HG03457 (cell line): ENCODE data around the gene SFI1.
"Not testable (repeated sequence)": the region's sequence is repeated elsewhere in the genome, so short reads cannot be mapped to it uniquely, and the experiment has no call there.

Experiments used
- ATAC-seq: cut with Tn5 transposase; IDR thresholded peaks from one replicate; pipeline ENCODE4 v1.9.1; 2021; ENCODE audit warnings: moderate number of reproducible peaks; ENCODE audit not compliant: unreplicated experiment

The SFI1 gene

GRCh38 chr22:31630331-31631329 lies 134.3 kb downstream of the SFI1 start:
- ATAC-seq: peak; percentile 33

GRCh38 chr22:31631436-31631835 lies 135.1 kb downstream of the SFI1 start:
- ATAC-seq: no peak

- ATAC-seq: no peak
Measured at GRCh38 chr22:31635638-31636306, 139.4 kb downstream of the SFI1 start.

- peak; percentile 38 for ATAC-seq
Measured at GRCh38 chr22:31637447-31637890, 141.1 kb downstream of the SFI1 start.

- ATAC-seq: no peak
Measured at GRCh38 chr22:31637891-31638618, 141.7 kb downstream of the SFI1 start.

GRCh38 chr22:31639436-31640039 lies 143.2 kb downstream of the SFI1 start:
- no peak for ATAC-seq

- peak; percentile 41 for ATAC-seq
Measured at GRCh38 chr22:31646186-31647019, 150.1 kb downstream of the SFI1 start.

- no peak for ATAC-seq
Measured at GRCh38 chr22:31647066-31647465, 150.7 kb downstream of the SFI1 start.

- no peak for ATAC-seq
Measured at GRCh38 chr22:31647523-31648320, 151.4 kb downstream of the SFI1 start.

- ATAC-seq: no peak
Measured at GRCh38 chr22:31650391-31650790, 154.1 kb downstream of the SFI1 start.

GRCh38 chr22:31651664-31652063 lies 155.3 kb downstream of the SFI1 start:
- ATAC-seq: no peak

GRCh38 chr22:31652088-31652487 lies 155.8 kb downstream of the SFI1 start:
- no peak for ATAC-seq

GRCh38 chr22:31652911-31653684 lies 156.8 kb downstream of the SFI1 start:
- ATAC-seq: no peak

- no peak for ATAC-seq
Measured at GRCh38 chr22:31653944-31654343, 157.6 kb downstream of the SFI1 start.

GRCh38 chr22:31654408-31654807 lies 158.1 kb downstream of the SFI1 start:
- no peak for ATAC-seq

- no peak for ATAC-seq
Measured at GRCh38 chr22:31659246-31659645, 162.9 kb downstream of the SFI1 start.

GRCh38 chr22:31660860-31661341 lies 164.6 kb downstream of the SFI1 start:
- ATAC-seq: not testable (repeated sequence)
